HG03196 (cell line): ENCODE data around the gene TNPO3.
"Not testable (repeated sequence)": the region's sequence is repeated elsewhere in the genome, so short reads cannot be mapped to it uniquely, and the experiment has no call there.

ENCODE experiments used
- ATAC-seq: cut with Tn5 transposase; IDR thresholded peaks from one replicate; pipeline ENCODE4 v1.9.1; 2021; ENCODE audit not compliant: unreplicated experiment

Gene TNPO3

DNA sequence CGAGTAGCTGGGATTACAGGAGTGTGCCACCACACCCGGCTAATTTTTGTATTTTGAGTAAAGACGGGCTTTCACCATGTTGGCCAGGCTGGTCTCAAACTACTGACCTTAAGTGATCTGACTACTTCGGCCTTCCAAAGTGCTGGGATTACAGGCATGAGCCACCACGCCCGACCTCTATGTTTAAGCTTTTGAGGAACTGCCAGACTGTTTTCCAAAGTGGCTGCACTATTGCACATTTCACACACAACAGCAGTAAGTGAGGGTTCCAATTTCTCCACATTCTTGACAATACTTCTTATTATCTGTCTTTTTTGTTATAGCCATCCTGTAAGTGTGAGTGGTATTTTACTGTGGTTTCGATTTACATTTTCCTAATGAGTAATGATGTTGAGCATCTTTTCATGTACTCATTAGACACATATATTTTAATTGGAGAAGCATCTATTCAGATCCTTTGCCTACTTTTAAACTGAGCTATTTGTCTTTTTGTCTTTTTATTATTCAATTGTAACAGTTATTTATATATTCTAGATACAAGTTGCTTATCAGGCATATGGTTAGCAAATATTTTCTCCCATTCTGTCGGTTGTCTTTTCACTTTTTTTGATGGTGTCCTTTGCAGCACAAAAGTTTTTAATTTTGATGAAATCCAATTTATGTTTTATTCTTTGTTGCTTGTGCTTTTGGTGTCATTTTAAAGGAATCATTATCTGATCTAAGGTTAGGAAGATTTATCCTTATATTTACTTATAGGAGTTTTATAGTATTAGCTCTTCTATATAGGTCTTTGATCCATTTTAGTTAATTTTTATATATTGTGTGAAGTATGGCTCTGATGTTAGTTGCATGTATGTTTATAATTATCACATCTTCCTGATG is 130.0 kb downstream of the TNPO3 start:
- no peak for ATAC-seq

DNA sequence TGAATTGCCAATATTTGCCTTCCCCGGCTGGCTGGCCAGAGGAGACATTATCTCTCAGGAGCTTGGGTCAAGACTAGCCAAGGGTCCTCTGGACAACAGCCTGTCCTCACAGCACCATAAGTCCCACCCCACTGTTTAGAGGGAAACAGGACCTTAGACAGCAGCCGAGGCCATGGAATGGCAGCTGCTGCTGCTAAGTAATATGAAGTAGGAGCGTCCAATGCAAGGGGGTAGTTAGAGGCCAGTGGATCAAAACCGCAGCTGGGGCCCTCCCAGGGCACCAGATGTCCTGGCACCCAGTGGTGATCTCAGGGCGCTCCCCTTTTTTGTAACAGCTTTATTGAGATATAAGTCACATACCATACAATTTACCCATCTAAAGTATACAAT is 131.5 kb downstream of the TNPO3 start:
- ATAC-seq: no peak

DNA sequence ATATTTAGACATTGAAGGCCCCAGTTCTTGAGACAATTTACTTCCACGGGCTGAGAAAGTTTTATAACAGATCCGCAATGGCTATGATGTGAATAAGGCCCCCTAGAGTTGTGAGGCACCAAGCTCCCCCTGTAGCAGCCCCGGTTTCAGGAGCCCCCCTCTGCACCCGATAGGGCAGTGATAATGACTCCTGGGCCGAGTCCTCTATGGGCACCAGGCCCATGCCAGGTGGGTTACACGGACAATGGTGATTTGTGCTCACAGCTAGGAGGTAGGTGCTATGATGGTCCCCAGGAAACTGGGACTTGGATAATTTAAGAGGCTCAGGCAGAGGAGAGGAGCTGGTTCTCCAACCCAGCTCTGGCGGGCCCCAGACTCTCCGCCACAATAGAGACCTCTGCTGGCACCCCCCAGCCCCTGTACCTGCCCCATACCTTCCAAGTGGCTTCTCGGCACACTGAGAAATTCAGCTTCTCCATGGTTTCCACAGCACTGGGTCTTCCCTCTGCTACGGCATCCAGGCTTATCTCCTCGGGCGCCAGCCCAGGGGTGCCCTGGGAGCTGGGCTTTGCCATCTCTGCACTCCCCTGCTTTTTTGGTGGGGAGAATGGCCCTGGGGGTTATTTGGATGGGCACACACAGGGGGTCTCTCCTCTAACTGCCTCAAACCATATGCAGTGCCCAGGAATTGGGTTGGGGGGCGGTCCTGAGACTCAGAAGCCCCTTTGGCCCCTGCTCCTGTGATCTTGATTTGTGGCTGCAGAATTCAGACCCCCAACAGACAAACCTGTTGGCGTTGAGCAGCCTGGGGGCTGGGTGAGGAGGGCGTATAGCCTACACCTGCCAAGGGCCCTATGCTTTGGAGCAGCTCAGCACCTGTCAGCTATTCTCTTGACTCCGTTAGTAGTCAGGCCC is 132.2 kb downstream of the TNPO3 start:
- ATAC-seq: no peak

DNA sequence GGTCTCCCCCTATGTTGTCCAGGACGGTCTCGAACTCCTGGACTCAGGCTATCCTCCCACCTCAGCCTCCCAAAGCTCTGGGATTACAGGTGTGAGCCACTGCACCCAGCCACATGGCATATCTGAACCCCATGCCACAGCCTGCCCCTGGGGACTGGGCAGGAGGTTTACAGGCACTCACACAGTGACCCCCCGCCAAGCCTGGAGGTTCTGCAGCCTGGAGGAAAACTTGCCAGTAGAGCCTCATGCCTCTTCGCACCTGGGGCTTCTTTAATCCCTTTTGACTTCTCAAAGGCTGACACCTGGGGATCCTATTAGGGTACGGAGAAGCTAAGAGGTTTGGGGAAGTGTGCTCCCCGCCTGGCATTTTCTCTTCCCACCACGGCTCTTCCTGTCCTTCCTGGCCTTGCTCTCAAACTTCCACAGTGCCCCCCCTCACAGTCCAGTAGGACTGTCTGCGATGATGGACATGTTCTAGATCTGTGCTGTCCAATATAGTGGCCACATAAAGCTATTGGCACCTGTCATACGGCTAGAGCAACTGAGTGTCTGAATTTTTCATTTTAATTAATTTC is 133.0 kb downstream of the TNPO3 start:
- no peak for ATAC-seq

DNA sequence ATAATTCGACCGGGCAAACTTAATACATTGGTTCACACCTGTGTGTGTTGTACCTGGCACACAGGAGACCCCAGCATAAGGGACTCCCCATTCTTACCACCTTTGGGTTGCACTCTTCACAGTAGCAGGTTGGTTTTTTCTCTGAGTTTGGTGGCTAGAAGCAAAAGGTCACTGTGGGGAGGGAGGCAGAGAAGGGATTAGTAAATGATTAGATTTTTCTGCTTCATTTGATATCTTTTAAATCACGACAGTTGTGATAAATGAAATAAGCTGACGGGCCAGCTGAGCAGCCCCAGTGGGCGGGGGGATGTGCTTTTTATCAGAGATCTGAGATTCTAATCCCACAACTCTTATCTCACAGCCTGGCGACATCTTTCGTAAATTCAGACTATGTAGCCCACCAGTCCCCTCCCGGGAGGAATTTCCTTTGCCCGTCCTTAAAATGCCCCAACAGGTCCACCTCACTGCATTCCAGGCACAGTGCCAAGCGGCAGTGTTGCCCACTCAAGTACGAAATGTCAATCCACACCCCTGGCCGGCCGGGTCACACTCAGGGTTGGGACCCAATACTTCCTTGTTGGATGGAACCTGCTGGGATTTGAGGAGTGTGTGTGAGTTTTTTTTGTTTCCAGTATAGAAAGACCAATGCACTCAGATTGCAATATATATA is 133.9 kb downstream of the TNPO3 start:
- no peak for ATAC-seq

DNA sequence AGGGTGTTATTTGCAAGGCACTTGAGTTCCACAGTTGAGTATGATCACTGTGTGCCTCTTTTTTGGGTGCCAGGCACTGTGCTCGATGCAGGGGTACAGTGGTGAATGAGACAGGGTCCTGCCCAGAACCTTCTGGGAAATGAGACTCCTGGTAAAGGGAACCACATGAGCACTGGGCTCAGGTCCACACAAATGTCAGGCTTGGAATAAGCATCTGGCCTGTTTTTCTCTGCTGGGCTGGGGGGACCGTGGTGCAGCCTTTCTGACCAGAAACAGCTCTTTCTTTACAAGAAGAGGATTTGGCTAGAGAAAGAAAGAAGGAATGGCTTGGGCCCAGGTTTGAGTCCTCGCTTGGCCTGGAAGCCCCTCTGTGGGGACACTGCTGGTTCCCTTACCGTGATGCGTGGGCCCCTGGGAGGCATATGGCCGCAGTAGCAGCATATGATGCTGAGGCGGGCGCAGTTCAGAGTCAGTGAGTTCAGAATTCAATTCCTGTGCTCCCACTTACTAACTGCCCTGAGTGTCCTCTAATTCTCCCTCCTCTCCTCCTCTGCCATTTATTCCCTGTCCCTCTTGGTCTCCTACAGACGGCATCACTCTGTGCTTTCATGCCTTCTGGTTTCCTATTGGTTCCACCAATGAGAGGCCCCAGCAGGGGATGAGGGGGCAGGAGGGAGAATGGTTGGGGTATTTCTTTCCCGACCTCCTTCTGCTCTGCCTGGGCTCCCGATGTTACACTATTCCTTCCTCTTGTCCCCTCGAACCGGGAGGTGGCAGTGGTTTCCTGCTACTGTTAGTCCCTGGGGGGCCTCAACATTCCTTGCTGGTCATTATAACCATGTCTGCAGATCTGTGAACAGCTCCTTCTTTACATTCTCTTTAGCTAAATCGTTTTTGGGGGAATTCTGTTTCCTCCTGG is 134.8 kb downstream of the TNPO3 start:
- no peak for ATAC-seq

DNA sequence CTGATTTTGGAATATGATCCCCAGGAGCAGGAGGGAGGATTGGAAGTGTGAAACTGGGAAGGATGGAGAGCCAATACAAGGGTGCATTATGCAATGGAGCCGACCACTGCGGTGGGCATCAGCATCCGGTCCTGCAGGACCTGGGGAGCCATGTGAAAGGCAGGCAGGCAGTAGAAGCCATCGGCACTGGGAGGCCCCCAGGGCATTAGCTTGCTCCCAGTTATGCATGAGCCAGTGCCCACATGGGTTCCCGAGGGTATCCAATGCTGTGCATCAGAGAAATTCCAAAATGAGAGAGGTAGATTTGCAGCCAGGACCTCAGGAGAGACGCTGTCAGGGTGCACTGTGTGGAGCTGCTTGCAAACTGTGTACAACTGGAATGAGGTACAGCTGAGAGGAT is 135.7 kb downstream of the TNPO3 start:
- ATAC-seq: no peak

DNA sequence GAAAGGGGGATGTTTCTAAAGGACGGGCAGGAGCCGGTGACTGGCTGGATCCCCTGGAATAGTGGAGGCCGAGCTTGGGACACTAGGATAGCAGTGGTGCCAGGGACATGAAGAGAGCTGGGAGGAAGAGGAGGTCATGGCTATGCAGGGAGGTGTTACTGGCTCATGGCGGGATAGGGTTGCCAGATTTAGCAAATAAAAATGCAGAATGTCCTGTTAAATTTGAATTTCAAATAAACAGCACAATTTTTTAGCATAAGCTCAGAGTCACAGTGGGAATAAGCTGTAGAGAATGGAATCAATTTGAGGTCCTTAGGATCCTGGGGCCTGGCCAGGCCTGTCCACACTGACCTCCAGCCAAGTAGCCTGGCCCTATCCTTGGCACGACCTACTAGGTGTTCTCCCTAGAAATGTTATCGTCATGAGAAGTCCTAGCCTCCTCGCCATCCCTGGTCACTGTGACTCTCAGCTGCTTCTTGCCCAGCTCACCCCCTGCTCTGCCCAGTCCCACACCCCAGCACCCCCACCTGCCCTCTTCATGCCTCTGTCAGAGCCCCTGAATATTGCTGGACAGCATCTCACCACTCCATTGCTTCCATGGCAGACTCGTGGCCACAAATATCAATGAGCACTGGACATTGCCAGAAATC is 136.8 kb downstream of the TNPO3 start:
- no peak for ATAC-seq

DNA sequence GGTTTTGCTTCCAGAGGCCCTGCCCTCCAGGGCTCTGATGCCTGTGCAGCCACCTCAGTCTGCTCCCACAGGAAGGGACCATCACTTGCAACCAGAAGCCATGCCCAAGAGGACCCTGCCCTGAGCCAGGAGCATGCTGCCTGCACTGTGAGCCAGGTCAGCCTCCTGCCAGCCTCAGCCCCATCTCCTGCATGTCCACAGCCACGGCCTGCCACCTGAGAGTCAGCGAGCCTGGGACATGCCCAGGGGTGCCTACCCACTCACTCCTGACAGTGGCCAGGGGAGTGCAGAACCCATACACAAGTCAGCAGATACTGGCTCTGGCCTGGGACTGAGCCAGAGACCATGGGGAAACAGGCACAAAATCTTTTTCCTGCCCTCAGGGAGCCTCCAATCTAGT is 137.8 kb downstream of the TNPO3 start:
- ATAC-seq: no peak

DNA sequence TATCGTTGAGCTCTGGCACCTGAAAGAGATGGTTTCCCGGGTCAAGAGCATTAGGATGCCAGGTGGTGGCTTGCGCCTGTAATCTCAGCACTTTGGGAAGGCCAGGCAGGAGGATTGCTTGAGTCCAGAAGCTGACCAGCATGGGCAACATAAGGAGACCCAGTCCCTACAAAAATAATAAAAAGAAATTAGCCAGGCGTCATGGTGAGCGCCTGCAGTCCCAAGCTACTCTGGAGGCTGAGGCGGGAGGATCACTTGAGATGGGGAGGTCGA is 138.3 kb downstream of the TNPO3 start:
- no peak for ATAC-seq

DNA sequence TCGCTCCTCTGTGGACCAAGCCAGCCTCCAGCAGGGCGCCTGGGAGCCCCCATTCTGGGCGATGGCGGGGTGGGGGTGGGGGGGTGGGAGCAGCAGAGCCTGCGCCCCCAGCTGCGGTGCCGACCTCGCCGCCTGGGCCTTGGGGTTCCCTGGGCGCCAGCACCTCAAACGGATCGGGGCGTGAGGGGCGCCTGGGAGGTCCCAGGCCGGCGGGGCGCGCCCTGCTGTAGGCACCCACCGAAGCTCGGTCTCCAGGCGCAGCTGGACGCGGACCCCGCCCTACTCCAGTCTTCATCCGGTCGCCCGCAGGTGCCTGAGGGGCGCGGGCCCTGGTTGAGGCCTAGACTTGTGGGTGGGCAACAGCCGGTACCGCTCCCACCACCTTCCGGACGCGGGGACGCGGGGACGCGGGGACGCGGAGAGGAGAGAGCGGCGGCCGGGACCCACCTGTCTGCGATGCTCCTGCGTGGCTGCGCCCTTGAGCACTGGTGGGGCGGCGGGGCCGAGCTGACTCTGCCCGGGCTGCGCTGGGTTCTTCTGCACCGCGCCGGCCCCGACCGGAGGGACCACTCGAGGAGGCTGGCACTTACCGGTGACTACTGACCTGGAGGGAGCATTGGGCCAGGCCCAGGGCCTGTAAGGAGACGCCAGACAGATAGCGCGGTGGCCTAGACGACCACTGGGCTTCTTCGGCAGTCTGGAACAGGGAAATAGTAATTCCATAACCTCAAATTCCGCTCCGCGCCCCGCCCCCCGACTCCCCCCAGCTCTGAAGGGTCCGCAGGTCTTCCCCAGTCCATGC is 138.9 kb downstream of the TNPO3 start:
- ATAC-seq: no peak

DNA sequence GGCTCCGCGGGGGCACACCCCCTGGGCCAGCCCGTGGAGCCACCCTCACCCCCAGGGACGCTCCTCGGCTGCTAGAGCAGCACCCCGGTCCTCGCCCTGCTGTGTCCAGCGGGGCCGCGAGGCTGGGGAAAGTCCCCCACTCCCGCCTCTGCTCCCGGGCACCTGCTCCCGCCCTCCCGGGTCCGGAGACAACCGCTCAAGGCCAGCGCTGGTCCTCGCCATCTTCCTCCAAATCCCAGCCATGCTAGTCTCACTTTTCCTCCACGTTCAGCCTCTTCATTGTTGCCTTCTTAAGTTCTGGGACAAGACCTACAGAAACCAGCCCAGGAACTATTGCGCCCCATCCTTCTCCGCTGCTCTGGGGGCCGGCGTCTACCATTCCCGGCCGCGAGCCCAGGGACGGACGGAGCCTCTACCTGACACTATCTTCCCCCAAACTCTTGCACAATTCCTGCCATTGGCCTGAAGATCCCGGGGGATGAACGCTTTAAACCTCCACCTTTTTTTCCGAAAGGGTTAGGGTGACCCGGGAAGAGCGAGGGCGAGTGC is 139.6 kb downstream of the TNPO3 start:
- no peak for ATAC-seq

DNA sequence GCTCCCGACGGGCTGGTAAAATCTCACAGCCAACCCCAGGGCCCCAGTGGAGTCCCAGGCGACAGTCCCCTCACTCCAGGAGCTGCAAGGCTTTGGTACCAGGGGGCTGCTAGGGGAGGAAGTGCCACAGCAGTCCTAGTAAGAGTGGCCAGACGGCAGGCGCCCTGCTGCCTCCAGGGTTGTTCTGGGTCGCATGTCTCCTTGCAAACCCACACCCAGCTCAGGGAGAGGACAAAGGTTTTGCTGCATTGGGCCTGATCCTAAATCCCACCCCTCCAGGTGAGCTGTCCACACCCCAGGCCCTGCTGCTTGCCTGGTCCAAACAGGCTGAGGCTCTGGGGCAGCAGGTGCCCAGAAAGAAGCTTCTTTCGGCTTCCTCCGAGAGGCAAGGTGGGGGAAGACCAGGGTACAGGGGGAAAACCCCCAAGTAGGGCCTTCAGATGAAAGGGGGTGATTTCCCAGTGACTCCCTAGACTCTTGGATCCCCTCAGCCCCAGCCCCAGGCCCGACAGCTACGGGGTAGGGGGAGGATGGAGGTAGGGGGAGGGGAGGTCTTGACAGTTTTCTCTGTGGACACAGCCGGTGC is 140.3 kb downstream of the TNPO3 start:
- ATAC-seq: no peak

DNA sequence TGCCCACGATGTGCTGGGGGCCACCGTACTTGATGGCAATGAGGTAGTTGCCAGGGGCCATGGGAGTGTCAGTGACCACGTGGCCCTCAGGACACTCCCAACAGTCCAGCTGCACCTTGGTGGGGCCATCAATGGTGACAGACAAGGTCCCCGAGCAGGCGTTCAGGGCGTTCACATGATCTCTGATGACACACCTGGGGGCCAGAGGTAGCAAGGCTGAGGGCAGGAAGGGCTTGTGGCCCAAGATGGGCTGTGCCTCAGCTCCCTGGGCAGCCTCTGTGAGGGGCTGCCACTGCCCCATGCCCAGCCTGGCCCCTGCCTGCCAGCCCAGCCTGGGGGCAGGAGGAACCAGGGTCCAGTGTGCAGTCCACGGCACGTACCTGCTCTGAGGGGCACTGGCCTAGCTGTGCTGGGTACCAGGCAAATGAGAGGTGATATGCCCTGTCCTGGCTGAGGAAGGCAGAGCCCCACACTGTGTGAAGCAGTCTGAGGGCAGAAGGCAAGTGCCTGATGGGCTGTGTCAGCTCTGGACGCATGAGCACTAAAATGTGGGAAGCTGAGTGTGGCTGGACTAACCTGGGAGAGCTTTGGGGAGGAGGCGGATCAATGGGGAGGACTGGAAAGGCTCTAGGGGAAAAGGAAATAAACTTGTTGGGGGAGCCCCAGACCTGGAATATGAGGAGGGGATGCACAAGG is 140.9 kb downstream of the TNPO3 start:
- no peak for ATAC-seq

DNA sequence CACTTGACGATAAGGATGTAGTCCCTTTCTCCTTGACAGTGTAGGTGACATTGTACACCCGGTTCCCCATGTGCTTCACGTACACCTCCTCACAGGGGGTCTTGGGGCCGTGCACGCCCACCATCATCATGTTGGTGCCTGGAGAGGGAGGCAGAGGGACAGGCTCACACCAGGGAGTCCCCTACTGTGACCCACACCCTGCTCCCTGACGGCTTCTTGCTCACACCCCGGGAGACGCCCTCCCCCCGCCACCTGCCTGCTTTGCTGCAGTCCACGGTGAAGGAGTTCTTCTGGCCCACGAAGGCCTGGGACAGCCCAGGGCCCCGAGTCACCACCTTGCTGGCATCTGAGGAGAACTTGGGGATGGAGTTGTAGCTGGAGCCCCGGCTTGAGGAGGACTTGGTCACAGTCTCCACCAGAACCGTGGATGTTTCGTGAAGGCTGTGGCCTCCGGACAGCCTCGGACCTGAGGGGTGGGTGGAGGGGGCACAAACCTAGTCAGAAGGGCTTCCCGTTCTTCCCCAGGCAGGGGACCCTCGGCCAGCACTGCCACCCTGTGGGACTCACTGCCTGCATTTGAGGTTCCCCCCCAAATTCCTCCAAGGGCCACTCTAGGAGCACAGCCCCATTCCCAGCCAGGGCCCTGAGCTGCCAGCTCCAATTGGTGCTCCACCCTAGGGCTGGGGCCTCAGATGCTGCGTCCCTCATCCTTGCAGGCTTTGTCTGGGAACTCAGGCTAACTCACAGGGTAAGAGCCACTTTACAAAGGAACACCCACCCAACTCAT is 142.0 kb downstream of the TNPO3 start:
- ATAC-seq: not testable (repeated sequence)

DNA sequence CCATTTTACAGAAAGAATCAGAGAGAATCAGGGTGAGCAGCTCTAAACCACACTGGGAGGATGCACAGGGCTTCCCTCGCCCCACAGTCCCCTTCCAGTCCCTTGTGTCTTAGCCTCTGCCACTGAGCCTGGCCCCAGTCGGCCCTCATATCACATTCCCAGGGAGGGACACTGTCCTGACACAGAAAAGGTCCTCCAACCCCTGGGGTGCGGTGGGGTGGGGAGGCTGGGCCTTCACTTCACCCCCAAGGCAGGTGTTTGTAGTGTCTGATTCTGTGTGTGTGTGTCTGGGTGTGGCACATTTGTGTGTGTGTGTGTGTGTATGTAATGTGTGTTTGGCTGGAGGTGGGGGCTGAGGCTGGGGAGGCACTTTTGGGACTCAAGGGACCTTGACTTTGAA is 142.6 kb downstream of the TNPO3 start:
- no peak for ATAC-seq

DNA sequence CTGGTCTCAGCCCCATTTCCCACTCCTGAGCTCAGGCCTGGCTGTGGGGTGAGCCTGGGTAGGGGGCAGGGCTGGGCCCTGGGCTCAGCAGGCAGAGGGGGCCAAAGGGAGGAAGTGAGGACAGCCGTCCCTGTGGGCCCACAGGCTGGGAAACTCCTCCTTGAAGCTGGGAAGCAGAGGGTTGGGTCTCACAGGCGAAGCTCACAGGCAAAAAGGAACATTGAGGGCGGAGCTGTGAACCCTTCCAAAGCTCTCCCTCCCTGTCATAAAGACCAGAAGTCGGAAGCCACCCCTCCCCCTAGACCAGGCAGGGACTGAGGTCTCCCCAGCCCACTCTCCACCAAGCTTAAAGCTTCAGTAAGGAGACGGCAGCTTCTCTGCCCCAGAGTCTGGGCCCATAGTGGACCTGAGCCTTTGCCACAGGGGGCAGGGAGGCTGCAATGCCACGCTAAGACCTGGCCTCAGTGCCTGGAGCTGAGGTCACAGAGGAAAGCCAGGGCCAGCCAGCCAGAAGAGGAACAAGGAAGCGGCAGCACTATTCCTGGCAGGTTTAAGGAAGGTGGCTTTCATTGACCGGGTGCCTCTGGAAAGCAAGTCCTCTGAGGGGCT is 143.4 kb downstream of the TNPO3 start:
- ATAC-seq: no peak
